ENCODE results near the gene GAB1. TPM values are rescaled to one million over a fixed set of nuclear protein-coding genes. Genes with fewer than 3 reads are reported as not detected.

GAB1 gene
- total and polyA plus RNA-seq, 3 experiments from 2014 or later, result 0.02 to 0.95 (median 0.15) TPM

GRCh38 chr4:143451186-143451585 is 114.5 kb downstream of the GAB1 start:
- H3K9me3 ChIP-seq (ENCODE audit: low read length), result no peaks in the 10 kb centered on the region
- Mint-ChIP-seq H3K9me3 (peaks cover 0 to 3% (median 0%) of the 10 kb centered on the region in 5 donors), H3K4me1 (no peaks in the 10 kb centered on the region), H3K4me3 (no peak overlapping the region), H3K27me3 (peaks cover 1 to 26% of the 10 kb centered on the region in 2 donors), H3K27ac (peak overlapping the region in 1 of 8 donors; percentile 69), H3K36me3 (no peaks in the 10 kb centered on the region)
- POLR2A ChIA-PET, result no interaction called here
- H3K36me3 ChIP-seq (ENCODE audit: insufficient read depth, low read length), result no peaks in the 10 kb centered on the region
- no peak overlapping the region for H3K4me3 ChIP-seq (ENCODE audit: low read length)
- no peaks in the 10 kb centered on the region for H3K27me3 ChIP-seq (ENCODE audit: insufficient read depth, low read length, poor library complexity, severe bottlenecking)
- no peak overlapping the region for H3K27ac ChIP-seq (ENCODE audit: low read depth, low read length)
- H3K4me1 ChIP-seq (ENCODE audit: insufficient read depth, low read length), result no peaks in the 10 kb centered on the region
- no peak for DNase-seq
- CTCF ChIA-PET, result no interaction called here

DNA sequence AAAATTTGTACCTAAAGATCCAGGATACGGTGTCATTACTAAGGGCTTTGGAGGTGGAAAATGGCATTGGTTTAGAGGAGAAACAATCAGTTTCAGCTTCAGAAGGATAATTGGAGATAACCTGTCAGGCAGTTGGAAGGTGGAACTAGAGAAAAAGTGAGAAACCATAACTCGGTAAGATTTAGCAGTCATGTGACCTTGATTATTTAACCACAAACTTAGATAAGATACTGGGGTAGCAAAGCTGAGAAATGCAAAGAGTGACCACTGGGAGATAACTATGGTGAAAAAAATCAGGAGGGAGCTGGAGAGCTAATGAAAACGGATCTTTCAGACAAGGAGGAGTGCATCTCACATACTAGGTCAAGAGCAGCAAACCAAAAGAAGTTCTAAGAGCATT is 118.5 kb downstream of the GAB1 start:
- no peak for DNase-seq
- CTCF ChIA-PET, result no interaction called here
- no peak overlapping the region for H3K4me3 ChIP-seq (ENCODE audit: low read length)
- Mint-ChIP-seq H3K4me3 (no peak overlapping the region), H3K27me3 (peaks cover 1 to 27% of the 10 kb centered on the region in 2 donors), H3K4me1 (no peaks in the 10 kb centered on the region), H3K9me3 (no peaks in the 10 kb centered on the region), H3K36me3 (no peaks in the 10 kb centered on the region), H3K27ac (no peak overlapping the region)
- H3K36me3 ChIP-seq (ENCODE audit: insufficient read depth, low read length), result no peaks in the 10 kb centered on the region
- POLR2A ChIA-PET, result no interaction called here
- no peaks in the 10 kb centered on the region for H3K27me3 ChIP-seq (ENCODE audit: insufficient read depth, low read length, poor library complexity, severe bottlenecking)
- no peaks in the 10 kb centered on the region for H3K9me3 ChIP-seq (ENCODE audit: low read length)
- H3K27ac ChIP-seq (ENCODE audit: low read depth, low read length), result no peak overlapping the region
- no peaks in the 10 kb centered on the region for H3K4me1 ChIP-seq (ENCODE audit: insufficient read depth, low read length)

DNA sequence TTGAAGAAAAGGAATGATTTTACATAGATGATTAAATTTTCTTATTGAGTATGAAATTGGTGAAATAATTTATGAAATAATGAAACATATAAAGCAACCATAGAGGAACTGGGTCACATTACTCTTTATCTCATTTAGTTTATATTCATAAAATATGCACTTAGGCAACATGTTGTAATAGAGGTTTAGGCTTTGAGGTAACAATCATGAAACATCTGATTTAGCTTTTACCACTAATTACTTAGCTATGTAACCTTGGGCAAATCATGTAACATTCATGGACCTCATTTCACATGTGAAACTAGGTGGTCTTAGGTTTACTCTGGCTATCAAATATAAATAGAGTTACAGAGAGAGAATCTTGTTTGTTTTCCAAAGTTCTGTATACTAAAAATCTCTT is 122.3 kb downstream of the GAB1 start:
- no peak for DNase-seq
- no peaks in the 10 kb centered on the region for H3K9me3 ChIP-seq (ENCODE audit: low read length)
- H3K4me3 Mint-ChIP-seq, result no peak overlapping the region
- ChIA-PET CTCF (no interaction called here), POLR2A (no interaction called here)
- no peaks in the 10 kb centered on the region for H3K36me3 ChIP-seq (ENCODE audit: insufficient read depth, low read length)
- no peak overlapping the region for H3K27ac Mint-ChIP-seq
- H3K27ac ChIP-seq (ENCODE audit: low read depth, low read length), result no peak overlapping the region
- H3K36me3 Mint-ChIP-seq, result no peaks in the 10 kb centered on the region
- no peaks in the 10 kb centered on the region for H3K9me3 Mint-ChIP-seq
- no peak overlapping the region for H3K4me3 ChIP-seq (ENCODE audit: low read length)
- H3K4me1 Mint-ChIP-seq, result no peaks in the 10 kb centered on the region
- no peaks in the 10 kb centered on the region for H3K4me1 ChIP-seq (ENCODE audit: insufficient read depth, low read length)
- H3K27me3 ChIP-seq (ENCODE audit: insufficient read depth, low read length, poor library complexity, severe bottlenecking), result no peaks in the 10 kb centered on the region
- H3K27me3 Mint-ChIP-seq, result peaks cover 4 to 25% of the 10 kb centered on the region in 2 donors

- peaks cover 5 to 43% of the 10 kb centered on the region in 2 donors for H3K27me3 Mint-ChIP-seq
- H3K4me3 ChIP-seq (ENCODE audit: low read length), result no peak overlapping the region
- no peak overlapping the region for H3K27ac ChIP-seq (ENCODE audit: low read depth, low read length)
- no peaks in the 10 kb centered on the region for H3K4me1 ChIP-seq (ENCODE audit: insufficient read depth, low read length)
- H3K36me3 Mint-ChIP-seq, result no peaks in the 10 kb centered on the region
- no peak overlapping the region for H3K4me3 Mint-ChIP-seq
- H3K27me3 ChIP-seq (ENCODE audit: insufficient read depth, low read length, poor library complexity, severe bottlenecking), result no peaks in the 10 kb centered on the region
- DNase-seq, result no peak
- POLR2A ChIA-PET, result no interaction called here
- H3K9me3 ChIP-seq (ENCODE audit: low read length), result no peaks in the 10 kb centered on the region
- CTCF ChIA-PET, result no interaction called here
- no peaks in the 10 kb centered on the region for H3K36me3 ChIP-seq (ENCODE audit: insufficient read depth, low read length)
- H3K9me3 Mint-ChIP-seq, result no peaks in the 10 kb centered on the region
- H3K4me1 Mint-ChIP-seq, result no peaks in the 10 kb centered on the region
- H3K27ac Mint-ChIP-seq, result peak overlapping the region in 1 of 8 donors; percentile 22
These were observed 136.9 kb downstream of the GAB1 start for GRCh38 chr4:143473334-143474126.

DNA sequence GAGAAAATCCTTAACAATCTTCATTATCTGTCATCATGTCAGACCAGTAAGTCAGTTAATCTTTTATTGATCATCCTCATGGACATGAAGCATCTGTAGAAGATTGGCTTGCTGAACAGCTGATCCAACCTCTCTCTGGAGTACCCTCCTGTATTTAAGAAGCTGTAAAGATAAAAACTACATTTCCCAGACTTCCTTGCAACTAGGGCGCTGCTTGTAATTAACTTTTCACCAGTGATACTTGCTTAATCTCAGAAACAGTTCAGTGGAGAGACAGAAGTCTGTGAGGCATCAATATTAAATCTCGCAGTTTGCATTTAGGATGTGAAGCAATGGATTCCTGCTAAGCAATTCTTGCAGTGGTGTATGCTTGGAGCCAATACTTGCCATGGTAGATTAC is 140.8 kb downstream of the GAB1 start:
- Histone ChIP-seq H3K4me1 (ENCODE audit: insufficient read depth, low read length) (no peaks in the 10 kb centered on the region), H3K27me3 (ENCODE audit: insufficient read depth, low read length, poor library complexity, severe bottlenecking) (no peaks in the 10 kb centered on the region), H3K9me3 (ENCODE audit: low read length) (no peaks in the 10 kb centered on the region), H3K36me3 (ENCODE audit: insufficient read depth, low read length) (no peaks in the 10 kb centered on the region), H3K4me3 (ENCODE audit: low read length) (no peak overlapping the region), H3K27ac (ENCODE audit: low read depth, low read length) (no peak overlapping the region)
- Mint-ChIP-seq H3K36me3 (no peaks in the 10 kb centered on the region), H3K27ac (no peak overlapping the region), H3K9me3 (no peaks in the 10 kb centered on the region), H3K27me3 (peaks cover 7 to 38% of the 10 kb centered on the region in 2 donors), H3K4me3 (no peak overlapping the region), H3K4me1 (no peaks in the 10 kb centered on the region)
- ChIA-PET CTCF (no interaction called here), POLR2A (no interaction called here)
- DNase-seq, result no peak

- H3K9me3 Mint-ChIP-seq, result no peaks in the 10 kb centered on the region
- H3K27me3 Mint-ChIP-seq, result peaks cover 5 to 57% of the 10 kb centered on the region in 2 donors
- H3K4me1 ChIP-seq (ENCODE audit: insufficient read depth, low read length), result no peaks in the 10 kb centered on the region
- no peaks in the 10 kb centered on the region for H3K9me3 ChIP-seq (ENCODE audit: low read length)
- no peak overlapping the region for H3K27ac ChIP-seq (ENCODE audit: low read depth, low read length)
- no peaks in the 10 kb centered on the region for H3K36me3 ChIP-seq (ENCODE audit: insufficient read depth, low read length)
- H3K4me3 Mint-ChIP-seq, result no peak overlapping the region
- ChIA-PET POLR2A (no interaction called here), CTCF (no interaction called here)
- no peak for DNase-seq
- H3K27ac Mint-ChIP-seq, result no peak overlapping the region
- no peaks in the 10 kb centered on the region for H3K36me3 Mint-ChIP-seq
- no peaks in the 10 kb centered on the region for H3K27me3 ChIP-seq (ENCODE audit: insufficient read depth, low read length, poor library complexity, severe bottlenecking)
- no peaks in the 10 kb centered on the region for H3K4me1 Mint-ChIP-seq
- H3K4me3 ChIP-seq (ENCODE audit: low read length), result no peak overlapping the region
These were observed 144.7 kb downstream of the GAB1 start for GRCh38 chr4:143481361-143481760.

GRCh38 chr4:143482840-143483239 is 146.2 kb downstream of the GAB1 start:
- ChIA-PET CTCF (no interaction called here), POLR2A (no interaction called here)
- Mint-ChIP-seq H3K4me1 (no peaks in the 10 kb centered on the region), H3K27me3 (peaks cover 5 to 43% of the 10 kb centered on the region in 2 donors), H3K4me3 (no peak overlapping the region), H3K36me3 (no peaks in the 10 kb centered on the region), H3K27ac (no peak overlapping the region), H3K9me3 (no peaks in the 10 kb centered on the region)
- DNase-seq, result no peak
- Histone ChIP-seq H3K27me3 (ENCODE audit: insufficient read depth, low read length, poor library complexity, severe bottlenecking) (no peaks in the 10 kb centered on the region), H3K4me1 (ENCODE audit: insufficient read depth, low read length) (no peaks in the 10 kb centered on the region), H3K36me3 (ENCODE audit: insufficient read depth, low read length) (no peaks in the 10 kb centered on the region), H3K4me3 (ENCODE audit: low read length) (no peak overlapping the region), H3K27ac (ENCODE audit: low read depth, low read length) (no peak overlapping the region), H3K9me3 (ENCODE audit: low read length) (no peaks in the 10 kb centered on the region)

DNA sequence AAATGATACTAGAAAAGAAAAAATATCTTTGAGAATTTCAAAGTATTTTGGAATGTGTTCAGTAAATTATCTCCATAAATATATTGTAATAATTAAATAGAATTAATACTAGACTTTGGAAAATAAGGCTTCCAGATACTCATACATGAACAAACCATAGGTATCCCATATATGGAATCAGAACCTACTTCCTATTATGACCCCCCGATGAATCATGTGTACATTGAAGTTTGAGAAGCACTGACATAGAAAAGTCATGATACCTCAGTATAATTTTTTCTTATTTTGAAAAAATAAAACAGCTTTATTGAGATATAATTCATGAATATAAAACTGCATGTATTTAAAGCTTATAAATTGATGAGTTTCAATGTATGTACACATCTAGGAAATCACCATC is 149.6 kb downstream of the GAB1 start:
- Histone ChIP-seq H3K27ac (ENCODE audit: low read depth, low read length) (no peak overlapping the region), H3K9me3 (ENCODE audit: low read length) (no peaks in the 10 kb centered on the region), H3K36me3 (ENCODE audit: insufficient read depth, low read length) (no peaks in the 10 kb centered on the region), H3K4me3 (ENCODE audit: low read length) (no peak overlapping the region), H3K4me1 (ENCODE audit: insufficient read depth, low read length) (no peaks in the 10 kb centered on the region), H3K27me3 (ENCODE audit: insufficient read depth, low read length, poor library complexity, severe bottlenecking) (no peaks in the 10 kb centered on the region)
- H3K4me1 Mint-ChIP-seq, result no peaks in the 10 kb centered on the region
- H3K36me3 Mint-ChIP-seq, result no peaks in the 10 kb centered on the region
- no peaks in the 10 kb centered on the region for H3K9me3 Mint-ChIP-seq
- ChIA-PET POLR2A (no interaction called here), CTCF (no interaction called here)
- peaks cover 10 to 40% of the 10 kb centered on the region in 2 donors for H3K27me3 Mint-ChIP-seq
- no peak overlapping the region for H3K4me3 Mint-ChIP-seq
- DNase-seq, result no peak
- no peak overlapping the region for H3K27ac Mint-ChIP-seq
